ELF-1 (cell line): ENCODE data around the gene NTNG1.
A peak's percentile ranks its signal among the peaks of the same experiment; 100 is the strongest.
"Not testable (repeated sequence)": the region's sequence is repeated elsewhere in the genome, so short reads cannot be mapped to it uniquely, and the experiment has no call there.

ENCODE experiments used
- DNase-seq: peaks from one replicate; pipeline ENCODE4 v3.0.0-alpha.2; 2016; ENCODE audit warnings: low read depth, low spot score

NTNG1 gene

GRCh38 chr1:107142666-107143065 lies 1.8 kb downstream of the NTNG1 start:
- DNase-seq, result no peak

- no peak for DNase-seq
These were observed 4.8 kb downstream of the NTNG1 start for GRCh38 chr1:107145637-107146036.

- DNase-seq, result no peak
These were observed 7.0 kb downstream of the NTNG1 start for GRCh38 chr1:107147843-107148242.

GRCh38 chr1:107149946-107150345 lies 9.1 kb downstream of the NTNG1 start:
- DNase-seq, result no peak

- no peak for DNase-seq
These were observed 10.5 kb downstream of the NTNG1 start for GRCh38 chr1:107151295-107151694.

GRCh38 chr1:107152395-107152794 lies 11.6 kb downstream of the NTNG1 start:
- no peak for DNase-seq

GRCh38 chr1:107153014-107153413 lies 12.2 kb downstream of the NTNG1 start:
- no peak for DNase-seq

GRCh38 chr1:107158496-107158895 lies 17.7 kb downstream of the NTNG1 start:
- no peak for DNase-seq

- DNase-seq, result no peak
These were observed 18.2 kb downstream of the NTNG1 start for GRCh38 chr1:107158991-107159390.

- DNase-seq, result no peak
These were observed 21.9 kb downstream of the NTNG1 start for GRCh38 chr1:107162745-107163144.

GRCh38 chr1:107164901-107165300 lies 24.1 kb downstream of the NTNG1 start:
- not testable (repeated sequence) for DNase-seq

- DNase-seq, result no peak
These were observed 28.8 kb downstream of the NTNG1 start for GRCh38 chr1:107169615-107170014.

- no peak for DNase-seq
These were observed 30.5 kb downstream of the NTNG1 start for GRCh38 chr1:107171333-107171732.

- DNase-seq, result no peak
These were observed 31.8 kb downstream of the NTNG1 start for GRCh38 chr1:107172450-107173170.

GRCh38 chr1:107175102-107175909 lies 34.5 kb downstream of the NTNG1 start:
- peak; percentile 10 for DNase-seq

- no peak for DNase-seq
These were observed 40.6 kb downstream of the NTNG1 start for GRCh38 chr1:107181253-107181969.

- no peak for DNase-seq
These were observed 42.2 kb downstream of the NTNG1 start for GRCh38 chr1:107183011-107183410.

GRCh38 chr1:107184888-107185287 lies 44.0 kb downstream of the NTNG1 start:
- no peak for DNase-seq

GRCh38 chr1:107187399-107187798 lies 46.6 kb downstream of the NTNG1 start:
- no peak for DNase-seq

- no peak for DNase-seq
These were observed 47.3 kb downstream of the NTNG1 start for GRCh38 chr1:107188160-107188559.

GRCh38 chr1:107194380-107194779 lies 53.5 kb downstream of the NTNG1 start:
- DNase-seq, result no peak

- DNase-seq, result peak; percentile 11
These were observed 54.6 kb downstream of the NTNG1 start for GRCh38 chr1:107195476-107195875.
